ENCODE data around the gene MYZAP. TPM values are rescaled to one million over a fixed set of nuclear protein-coding genes. Genes with fewer than 3 reads are reported as not detected.
A peak's percentile ranks its signal among the peaks of the same experiment; 100 is the strongest.

The MYZAP gene
- total RNA-seq, 1 experiment from 2014 or later = 3.4 TPM

DNA sequence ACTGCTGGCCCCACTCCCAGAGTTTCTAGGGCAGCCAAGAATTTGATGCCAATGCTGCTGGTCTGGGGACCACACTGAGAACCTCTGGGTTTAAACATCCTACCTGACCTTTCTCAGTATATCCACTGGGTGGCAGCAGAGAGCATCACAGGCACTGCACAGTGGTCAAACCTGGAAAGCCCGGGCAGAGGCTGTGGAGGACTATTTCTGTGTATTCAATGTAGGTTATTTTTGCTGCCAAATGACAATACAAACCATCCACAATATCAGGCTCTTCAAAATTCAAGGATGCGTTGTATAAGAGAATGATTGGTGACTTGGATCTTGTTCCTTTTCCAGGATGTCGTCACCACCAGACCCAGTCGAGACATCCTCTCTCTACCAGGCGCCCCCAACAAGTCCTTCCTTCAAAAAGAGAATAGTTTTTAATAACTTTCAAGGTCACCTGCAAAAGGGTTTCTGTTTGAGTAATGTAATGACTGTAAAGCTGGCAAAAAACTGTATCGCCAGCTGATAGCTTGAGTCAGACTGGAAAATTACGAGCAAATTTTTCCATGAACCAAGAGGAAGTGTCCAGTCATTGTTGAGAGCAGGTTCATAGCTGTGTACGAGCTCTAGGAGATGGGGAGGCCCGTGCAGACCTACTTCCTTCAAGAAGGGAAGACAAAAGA is 30.5 kb upstream of the MYZAP start:
- DNase-seq (ENCODE audit: low spot score) = peak; percentile 87
- in situ Hi-C loops (cut with HindIII; ENCODE audit: low sequenced_read_pairs) = no loop called here

GRCh38 chr15:57562196-57562769 is 29.4 kb upstream of the MYZAP start:
- peak; percentile 32 for DNase-seq (ENCODE audit: low spot score)
- in situ Hi-C loops (cut with HindIII; ENCODE audit: low sequenced_read_pairs) = no loop called here

DNA sequence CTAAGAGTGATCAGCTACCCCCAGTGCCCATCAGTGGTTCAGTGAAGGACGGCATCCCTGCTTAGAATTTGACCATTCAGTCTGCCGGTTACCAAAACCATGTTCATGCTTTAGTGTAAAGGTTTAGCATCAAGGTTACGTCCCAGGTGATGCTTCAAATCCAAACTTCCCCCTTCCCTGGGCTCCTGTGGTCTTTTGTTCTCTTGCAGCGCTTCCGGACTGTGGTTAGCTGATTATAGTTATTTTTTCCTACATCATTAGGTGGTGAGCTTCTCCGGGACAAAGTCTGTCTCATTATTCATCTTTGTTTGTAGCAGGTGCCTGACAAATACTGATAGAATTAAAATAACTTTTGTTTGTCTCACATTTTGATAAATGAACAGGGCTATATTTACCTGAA is 28.3 kb upstream of the MYZAP start:
- DNase-seq (ENCODE audit: low spot score) = no peak
- in situ Hi-C loops (cut with HindIII; ENCODE audit: low sequenced_read_pairs) = no loop called here

- in situ Hi-C loops (cut with HindIII; ENCODE audit: low sequenced_read_pairs) = no loop called here
- DNase-seq (ENCODE audit: low spot score) = no peak
Measured at GRCh38 chr15:57565311-57565710, 26.4 kb upstream of the MYZAP start.

DNA sequence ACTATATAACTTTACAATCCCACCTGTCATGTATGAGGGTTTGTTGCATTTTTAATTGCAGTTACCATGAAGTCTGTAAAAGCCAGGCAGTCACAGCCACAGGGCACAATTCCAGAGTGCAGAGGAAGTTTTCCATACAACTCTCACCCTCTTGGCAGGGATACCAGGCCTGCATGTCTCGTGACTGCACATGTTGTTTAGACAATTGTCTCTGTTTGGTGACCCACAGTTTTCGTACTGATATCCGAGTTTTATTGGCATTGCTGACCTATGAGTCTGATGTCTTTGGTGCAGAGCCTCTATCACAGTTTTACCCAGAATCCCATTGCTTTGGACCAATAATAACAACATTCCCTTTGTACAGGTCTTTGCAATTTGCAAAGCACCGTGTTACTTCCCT is 24.9 kb upstream of the MYZAP start:
- in situ Hi-C loops (cut with HindIII; ENCODE audit: low sequenced_read_pairs) = no loop called here
- DNase-seq (ENCODE audit: low spot score) = no peak

- DNase-seq (ENCODE audit: low spot score) = no peak
- in situ Hi-C loops (cut with HindIII; ENCODE audit: low sequenced_read_pairs) = no loop called here
Measured at GRCh38 chr15:57567891-57568290, 23.8 kb upstream of the MYZAP start.

- in situ Hi-C loops (cut with HindIII; ENCODE audit: low sequenced_read_pairs) = no loop called here
- no peak for DNase-seq (ENCODE audit: low spot score)
Measured at GRCh38 chr15:57568299-57568698, 23.4 kb upstream of the MYZAP start.

- in situ Hi-C loops (cut with HindIII; ENCODE audit: low sequenced_read_pairs) = no loop called here
- no peak for DNase-seq (ENCODE audit: low spot score)
Measured at GRCh38 chr15:57570340-57570739, 21.4 kb upstream of the MYZAP start.

DNA sequence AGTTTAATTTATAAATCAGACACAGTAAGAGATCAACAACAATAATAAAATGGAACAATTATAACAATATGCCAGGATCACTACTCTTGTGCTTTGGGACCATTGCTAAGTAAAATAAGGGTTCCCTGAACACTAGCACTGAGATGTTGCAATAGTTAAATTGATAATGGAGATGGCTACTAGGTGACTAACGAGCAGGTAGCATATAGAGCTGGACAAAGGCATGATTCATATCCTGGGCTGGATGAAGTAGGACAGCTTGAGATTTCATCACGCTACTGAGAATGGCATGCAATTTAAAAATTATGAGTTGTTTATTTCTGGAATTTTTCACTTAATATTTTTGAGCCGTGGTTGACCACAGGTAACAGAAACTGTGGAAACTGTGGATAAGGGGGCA is 20.7 kb upstream of the MYZAP start:
- in situ Hi-C loops (cut with HindIII; ENCODE audit: low sequenced_read_pairs) = no loop called here
- no peak for DNase-seq (ENCODE audit: low spot score)

GRCh38 chr15:57571725-57572124 is 20.0 kb upstream of the MYZAP start:
- in situ Hi-C loops (cut with HindIII; ENCODE audit: low sequenced_read_pairs) = no loop called here

GRCh38 chr15:57572468-57572867 is 19.2 kb upstream of the MYZAP start:
- DNase-seq (ENCODE audit: low spot score) = no peak
- in situ Hi-C loops (cut with HindIII; ENCODE audit: low sequenced_read_pairs) = no loop called here

More at GRCh38 chr15:57571725-57572124, 20.0 kb upstream of the MYZAP start:
- DNase-seq (ENCODE audit: low spot score) = no peak

DNA sequence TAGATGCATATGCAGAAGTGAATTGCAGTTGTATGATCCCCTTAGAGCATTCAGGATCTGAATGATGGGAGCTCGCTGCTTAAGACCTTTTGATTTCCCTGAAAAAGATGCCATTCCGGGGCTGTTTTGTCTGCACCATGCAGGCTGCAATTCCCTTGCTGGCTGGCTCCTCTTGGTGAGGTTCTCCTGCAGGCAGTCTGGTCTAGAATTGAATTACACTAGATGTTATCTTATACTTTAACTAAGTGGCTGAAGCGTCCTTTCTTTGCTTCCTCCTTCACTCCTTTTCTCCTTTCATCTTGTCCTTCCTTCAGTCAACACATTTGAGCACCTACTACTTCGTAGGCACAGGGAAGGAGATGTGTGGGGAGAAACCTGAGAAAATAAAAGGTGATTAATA is 18.6 kb upstream of the MYZAP start:
- DNase-seq (ENCODE audit: low spot score) = no peak
- in situ Hi-C loops (cut with HindIII; ENCODE audit: low sequenced_read_pairs) = no loop called here

DNA sequence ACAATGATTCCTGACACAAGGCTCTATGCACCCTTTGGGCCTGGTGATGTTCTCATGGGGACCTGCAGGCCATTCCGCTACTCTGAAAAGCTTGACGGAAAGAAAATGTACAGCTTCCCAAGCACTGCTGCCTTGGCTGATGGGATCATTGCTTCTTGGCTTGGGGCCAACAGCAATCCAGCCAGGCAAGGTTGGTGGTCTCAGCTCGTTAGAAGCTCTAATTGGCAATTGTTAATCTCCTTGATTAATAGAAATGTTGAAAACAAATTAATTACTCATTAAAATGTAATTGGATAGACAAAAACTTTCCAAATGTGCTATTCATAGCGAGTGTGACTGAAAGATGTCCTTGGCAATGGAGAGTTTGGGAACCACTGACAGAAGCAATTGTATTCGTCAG is 16.3 kb upstream of the MYZAP start:
- no peak for DNase-seq (ENCODE audit: low spot score)
- in situ Hi-C loops (cut with HindIII; ENCODE audit: low sequenced_read_pairs) = no loop called here

- DNase-seq (ENCODE audit: low spot score) = no peak
- in situ Hi-C loops (cut with HindIII; ENCODE audit: low sequenced_read_pairs) = no loop called here
Measured at GRCh38 chr15:57578288-57578900, 13.3 kb upstream of the MYZAP start.

GRCh38 chr15:57580428-57580827 is 11.3 kb upstream of the MYZAP start:
- in situ Hi-C loops (cut with HindIII; ENCODE audit: low sequenced_read_pairs) = no loop called here
- no peak for DNase-seq (ENCODE audit: low spot score)

DNA sequence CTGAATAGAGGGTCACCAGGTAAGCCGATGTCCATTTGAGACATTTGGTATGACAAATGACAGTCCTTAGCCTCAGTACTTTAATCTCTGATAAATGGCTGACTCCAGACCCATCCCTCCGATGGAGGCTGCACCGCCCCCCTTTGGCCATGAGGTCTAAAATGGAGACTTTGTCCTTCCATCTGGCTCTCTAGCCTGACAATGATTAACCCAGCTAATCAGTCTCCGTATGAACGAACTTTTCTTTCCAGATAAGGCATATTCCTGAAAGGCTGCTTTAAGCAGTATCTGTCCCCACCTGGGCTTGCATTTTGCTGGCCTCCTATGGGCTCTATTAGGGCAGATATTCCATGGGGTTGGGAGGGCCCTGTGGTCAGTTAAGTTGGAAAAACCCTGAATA is 10.8 kb upstream of the MYZAP start:
- in situ Hi-C loops (cut with HindIII; ENCODE audit: low sequenced_read_pairs) = no loop called here
- no peak for DNase-seq (ENCODE audit: low spot score)

GRCh38 chr15:57582090-57582489 is 9.6 kb upstream of the MYZAP start:
- in situ Hi-C loops (cut with HindIII; ENCODE audit: low sequenced_read_pairs) = no loop called here
- DNase-seq (ENCODE audit: low spot score) = no peak

GRCh38 chr15:57583282-57583681 is 8.4 kb upstream of the MYZAP start:
- in situ Hi-C loops (cut with HindIII; ENCODE audit: low sequenced_read_pairs) = no loop called here
- no peak for DNase-seq (ENCODE audit: low spot score)

- in situ Hi-C loops (cut with HindIII; ENCODE audit: low sequenced_read_pairs) = no loop called here
Measured at GRCh38 chr15:57583720-57584119, 8.0 kb upstream of the MYZAP start.

GRCh38 chr15:57586661-57587424 is 4.9 kb upstream of the MYZAP start:
- no peak for DNase-seq (ENCODE audit: low spot score)

More at GRCh38 chr15:57583720-57584119, 8.0 kb upstream of the MYZAP start:
- no peak for DNase-seq (ENCODE audit: low spot score)

More at GRCh38 chr15:57586661-57587424, 4.9 kb upstream of the MYZAP start:
- in situ Hi-C loops (cut with HindIII; ENCODE audit: low sequenced_read_pairs) = no loop called here

Measured in G401 (cell line).